Keratinocyte (primary cell): ENCODE measurements around the gene UNC13A. TPM values are rescaled to one million over a fixed set of nuclear protein-coding genes. Genes with fewer than 3 reads are reported as not detected.

Experiments
- DNase-seq: peaks from one replicate; pipeline ENCODE4 v3.0.0-alpha.2; 2011; ENCODE audit warnings: low read depth, missing footprints, low spot score
- FAIRE-seq: peaks from 2 replicates; lab custom pipeline; 2011; peaks lifted over from hg19 to GRCh38; lab: Jason Lieb, UNC
- H2AFZ ChIP-seq: 2 replicates; pipeline ENCODE4 v1.6.0; 2012; ENCODE audit warnings: low read length, control low read depth, inconsistent platforms; ENCODE audit not compliant: control insufficient read depth
- H3K27ac ChIP-seq: 2 replicates; pipeline ENCODE4 v1.5.1; 2011; ENCODE audit warnings: low read length; ENCODE audit not compliant: control insufficient read depth, insufficient read depth
- H3K27me3 ChIP-seq: 3 replicates; pipeline ENCODE4 v1.6.0; 2011; ENCODE audit warnings: low read length; ENCODE audit not compliant: control insufficient read depth, insufficient read depth; ENCODE audit errors: extremely low read depth
- H3K36me3 ChIP-seq, 2 experiments: 2 replicates in 1 of 2; 3 replicates in 1 of 2; pipeline ENCODE4 v1.5.1; 2011; ENCODE audit warnings: low read length in 2 of 2, mild to moderate bottlenecking in 1 of 2; ENCODE audit not compliant: control insufficient read depth in 2 of 2, insufficient read depth in 2 of 2; ENCODE audit errors: extremely low read depth in 1 of 2
- H3K4me1 ChIP-seq: 3 replicates; pipeline ENCODE4 v1.5.1; 2011; ENCODE audit warnings: low read length; ENCODE audit not compliant: control insufficient read depth, insufficient read depth; ENCODE audit errors: extremely low read depth
- H3K4me2 ChIP-seq: 3 replicates; pipeline ENCODE4 v1.6.0; 2011; ENCODE audit warnings: low read depth, low read length; ENCODE audit not compliant: control insufficient read depth, insufficient read depth; ENCODE audit errors: extremely low read depth
- H3K4me3 ChIP-seq, 3 experiments: fragments of 200-600 bp in 1 of 3; sonication (generic) in 1 of 3; 2 replicates in 2 of 3; 3 replicates in 1 of 3; pipeline ENCODE4 v1.5.1; 2011 to 2016; ENCODE audit warnings: low read length in 3 of 3, mild to moderate bottlenecking in 3 of 3, control low read depth in 2 of 3, inconsistent platforms in 1 of 3, low read depth in 1 of 3, mixed read lengths in 1 of 3, mixed run types in 1 of 3, moderate library complexity in 1 of 3; ENCODE audit not compliant: control insufficient read depth in 2 of 3, insufficient read depth in 2 of 3; ENCODE audit errors: extremely low read depth in 1 of 3
- H3K79me2 ChIP-seq: 2 replicates; pipeline ENCODE4 v1.6.0; 2012; ENCODE audit warnings: low read length; ENCODE audit not compliant: control insufficient read depth, insufficient read depth
- H3K9ac ChIP-seq: 3 replicates; pipeline ENCODE4 v1.6.0; 2011; ENCODE audit warnings: low read length; ENCODE audit not compliant: control insufficient read depth, insufficient read depth; ENCODE audit errors: extremely low read depth
- H3K9me1 ChIP-seq: 3 replicates; pipeline ENCODE4 v1.6.0; 2011; ENCODE audit warnings: low read length; ENCODE audit not compliant: control insufficient read depth, insufficient read depth; ENCODE audit errors: extremely low read depth
- H3K9me3 ChIP-seq: 2 replicates; pipeline ENCODE4 v1.5.1; 2012; ENCODE audit warnings: low read depth, low read length; ENCODE audit not compliant: control insufficient read depth
- H4K20me1 ChIP-seq: 3 replicates; pipeline ENCODE4 v1.6.0; 2011; ENCODE audit warnings: low read length; ENCODE audit not compliant: control insufficient read depth, insufficient read depth; ENCODE audit errors: extremely low read depth
- EZH2 ChIP-seq: IDR thresholded peaks from one replicate; pipeline ENCODE4 v1.6.1; 2012; ENCODE audit warnings: inconsistent platforms, mild to moderate bottlenecking, low read length, moderate library complexity
- dilution Hi-C: fragments of 300-500 bp; cut with MboI; formaldehyde crosslinking; loops from one replicate; pipeline ENCODE4 v1.7.0; 2020; ENCODE audit warnings: low sequenced_read_pairs; ENCODE audit not compliant: extremely low pct_ligation_motif_present
- polyA plus RNA-seq, 5 experiments: library from polyadenylated mRNA; depleted of rRNA in 3 of 5; stranded (reverse) in 3 of 5; stranded (forward) in 1 of 5; unstranded in 1 of 5; fragments of >200 nt; gene quantifications; 1 replicate in 1 of 5; 2 replicates in 3 of 5; 3 replicates in 1 of 5; pipeline versions ENCODE4 v1.2.1 to v1.2.3, GENCODE V29; 2011 to 2012; ENCODE audit warnings: missing spikeins in 2 of 5, low read depth in 1 of 5, low replicate concordance in 1 of 5
- TF ChIP-seq, protein P1 (sequence below), 3 experiments: IDR thresholded peaks in 1 of 3; conservative IDR thresholded peaks in 1 of 3; optimal IDR thresholded peaks in 1 of 3; 2 replicates in 2 of 3; 3 replicates in 1 of 3; pipeline versions ENCODE3 to v1.5.1; 2011; ENCODE audit warnings: low read length in 3 of 3, mild to moderate bottlenecking in 3 of 3, moderate library complexity in 2 of 3, control low read depth in 1 of 3, inconsistent platforms in 1 of 3; ENCODE audit not compliant: insufficient read depth in 2 of 3; ENCODE audit errors: extremely low read depth in 1 of 3

Gene UNC13A
- polyA plus RNA-seq, 1 donor (not counting 4 experiments of a cell fraction or from before 2014, with no cell fraction given) = under 0.01 TPM

DNA sequence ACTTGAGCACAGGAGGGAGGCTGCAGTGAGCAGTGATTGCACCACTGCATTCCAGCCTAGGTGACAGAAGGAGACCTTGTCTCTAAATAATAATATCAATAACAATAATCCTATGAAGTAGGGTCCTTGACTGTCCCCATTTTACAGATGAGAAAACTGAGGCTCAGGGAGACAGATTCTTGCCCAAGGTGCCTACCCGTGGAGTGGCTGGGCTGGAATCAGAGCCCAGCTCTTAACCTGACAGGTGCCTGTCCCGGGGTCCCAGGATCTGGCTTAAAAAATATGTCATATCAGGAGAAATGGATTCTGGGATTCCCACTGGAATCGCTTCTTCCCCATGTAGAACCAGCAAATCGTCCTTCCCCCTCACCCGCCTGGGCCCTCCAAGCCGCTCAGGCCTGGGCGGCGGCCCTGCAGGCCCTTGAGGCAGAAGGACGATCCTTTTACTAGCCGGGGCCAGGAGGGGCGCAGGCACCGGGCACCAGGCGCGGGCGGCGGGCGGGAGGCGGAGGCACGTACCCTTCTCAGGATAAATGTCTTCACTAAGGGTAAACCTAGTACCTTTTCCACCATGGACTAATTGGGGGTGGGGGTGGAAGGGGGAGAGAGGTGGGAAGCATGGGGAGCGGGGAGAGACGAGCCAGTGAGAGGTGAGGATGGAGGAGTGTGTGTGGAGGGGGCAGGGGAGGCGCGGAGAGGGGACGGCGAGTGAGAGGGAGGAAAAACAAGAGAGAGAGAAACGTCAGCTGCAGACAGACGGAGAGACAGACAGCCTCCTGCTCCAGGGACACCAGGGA lies 72.1 kb downstream of the UNC13A start:
- Histone ChIP-seq H3K9ac (peak overlapping the region; percentile 37), H3K4me3 (no peak overlapping the region), H3K9me1 (no peaks in the 10 kb centered on the region), H3K79me2 (no peaks in the 10 kb centered on the region), H3K9me3 (no peaks in the 10 kb centered on the region), H3K36me3 (no peaks in the 10 kb centered on the region), H4K20me1 (peaks cover 2% of the 10 kb centered on the region), H3K27me3 (peaks cover 14% of the 10 kb centered on the region), H3K4me1 (no peaks in the 10 kb centered on the region), H2AFZ (peak overlapping the region; percentile 68), H3K4me2 (peak overlapping the region; percentile 32), H3K27ac (no peak overlapping the region)
- no peak for DNase-seq
- no peak for FAIRE-seq
- no peak for TF ChIP-seq EZH2
- dilution Hi-C loops = no loop called here

DNA sequence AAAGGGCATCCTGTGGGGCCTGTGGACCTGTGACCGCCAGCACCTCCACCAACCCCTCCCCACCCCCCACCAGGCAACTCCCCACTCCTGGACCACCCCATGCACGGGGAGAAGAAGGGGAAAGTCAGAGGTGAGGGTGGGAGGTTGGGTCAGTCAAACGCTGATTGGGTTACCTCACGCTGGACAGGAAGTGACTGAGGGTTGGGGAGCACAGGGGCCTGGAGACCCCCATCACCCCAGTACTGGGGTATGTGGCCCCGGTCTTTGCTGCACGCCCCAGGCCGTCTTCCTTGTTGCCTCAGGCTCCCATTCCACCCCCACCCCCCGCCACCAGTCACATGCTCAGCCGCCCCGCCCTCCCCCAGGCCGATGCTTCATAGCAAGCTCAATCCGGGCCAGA lies 73.7 kb downstream of the UNC13A start:
- H3K9me3 ChIP-seq = no peaks in the 10 kb centered on the region
- peaks cover 14% of the 10 kb centered on the region for H3K27me3 ChIP-seq
- H3K27ac ChIP-seq = no peak overlapping the region
- H3K79me2 ChIP-seq = no peaks in the 10 kb centered on the region
- H3K4me2 ChIP-seq = no peak overlapping the region
- no peak for DNase-seq
- no peak overlapping the region for H3K9ac ChIP-seq
- peaks cover 2% of the 10 kb centered on the region for H4K20me1 ChIP-seq
- TF ChIP-seq, protein P1, sequence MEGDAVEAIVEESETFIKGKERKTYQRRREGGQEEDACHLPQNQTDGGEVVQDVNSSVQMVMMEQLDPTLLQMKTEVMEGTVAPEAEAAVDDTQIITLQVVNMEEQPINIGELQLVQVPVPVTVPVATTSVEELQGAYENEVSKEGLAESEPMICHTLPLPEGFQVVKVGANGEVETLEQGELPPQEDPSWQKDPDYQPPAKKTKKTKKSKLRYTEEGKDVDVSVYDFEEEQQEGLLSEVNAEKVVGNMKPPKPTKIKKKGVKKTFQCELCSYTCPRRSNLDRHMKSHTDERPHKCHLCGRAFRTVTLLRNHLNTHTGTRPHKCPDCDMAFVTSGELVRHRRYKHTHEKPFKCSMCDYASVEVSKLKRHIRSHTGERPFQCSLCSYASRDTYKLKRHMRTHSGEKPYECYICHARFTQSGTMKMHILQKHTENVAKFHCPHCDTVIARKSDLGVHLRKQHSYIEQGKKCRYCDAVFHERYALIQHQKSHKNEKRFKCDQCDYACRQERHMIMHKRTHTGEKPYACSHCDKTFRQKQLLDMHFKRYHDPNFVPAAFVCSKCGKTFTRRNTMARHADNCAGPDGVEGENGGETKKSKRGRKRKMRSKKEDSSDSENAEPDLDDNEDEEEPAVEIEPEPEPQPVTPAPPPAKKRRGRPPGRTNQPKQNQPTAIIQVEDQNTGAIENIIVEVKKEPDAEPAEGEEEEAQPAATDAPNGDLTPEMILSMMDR (optimal IDR thresholded peaks at IDR 0.05 in 1 of 3, IDR thresholded peaks at IDR 0.05 in 1 of 3, conservative IDR thresholded peaks at IDR 0.05 in 1 of 3; ENCODE audit: extremely low read depth in 1 of 3, insufficient read depth in 2 of 3, low read length in 3 of 3) = no peak
- TF ChIP-seq EZH2 = no peak
- H3K36me3 ChIP-seq = no peaks in the 10 kb centered on the region
- H2AFZ ChIP-seq = no peak overlapping the region
- no peak overlapping the region for H3K4me3 ChIP-seq
- dilution Hi-C loops = no loop called here
- no peaks in the 10 kb centered on the region for H3K4me1 ChIP-seq
- H3K9me1 ChIP-seq = no peaks in the 10 kb centered on the region
- FAIRE-seq = no peak
